ENCODE results near the gene LYSMD1. TPM values are rescaled to one million over a fixed set of nuclear protein-coding genes. Genes with fewer than 3 reads are reported as not detected.

The LYSMD1 gene
- total RNA-seq, 1 donor from 2014 or later: 9.9 TPM

GRCh38 chr1:151159373-151159772, 6.3 kb downstream of the LYSMD1 start:
- Histone ChIP-seq H3K27me3 (ENCODE audit: insufficient read depth, low read length) (no peaks in the 10 kb centered on the region), H3K27ac (ENCODE audit: low read depth, low read length) (no peak overlapping the region), H4K20me1 (ENCODE audit: insufficient read depth, low read length) (peaks cover 4% of the 10 kb centered on the region), H3K9me3 (ENCODE audit: insufficient read depth, low read depth, low read length) (no peaks in the 10 kb centered on the region), H3K4me2 (ENCODE audit: low read length) (no peak overlapping the region), H3K36me3 (ENCODE audit: insufficient read depth, low read length) (peaks cover 12% of the 10 kb centered on the region), H3K4me3 (ENCODE audit: insufficient read depth, low read depth, low read length) (no peak overlapping the region), H3K79me2 (ENCODE audit: insufficient read depth, low read length) (peaks cover 5% of the 10 kb centered on the region), H2AFZ (ENCODE audit: low read depth, low read length) (no peak overlapping the region), H3K4me1 (ENCODE audit: insufficient read depth, low read length) (peaks cover 2% of the 10 kb centered on the region), H3K9ac (ENCODE audit: low read length) (no peak overlapping the region)
- no peak for DNase-seq (ENCODE audit: low read depth)
- no peak for TF ChIP-seq EZH2 (IDR thresholded peaks at IDR 0.05; ENCODE audit: insufficient read depth, low read length)
- TF ChIP-seq, protein P1, sequence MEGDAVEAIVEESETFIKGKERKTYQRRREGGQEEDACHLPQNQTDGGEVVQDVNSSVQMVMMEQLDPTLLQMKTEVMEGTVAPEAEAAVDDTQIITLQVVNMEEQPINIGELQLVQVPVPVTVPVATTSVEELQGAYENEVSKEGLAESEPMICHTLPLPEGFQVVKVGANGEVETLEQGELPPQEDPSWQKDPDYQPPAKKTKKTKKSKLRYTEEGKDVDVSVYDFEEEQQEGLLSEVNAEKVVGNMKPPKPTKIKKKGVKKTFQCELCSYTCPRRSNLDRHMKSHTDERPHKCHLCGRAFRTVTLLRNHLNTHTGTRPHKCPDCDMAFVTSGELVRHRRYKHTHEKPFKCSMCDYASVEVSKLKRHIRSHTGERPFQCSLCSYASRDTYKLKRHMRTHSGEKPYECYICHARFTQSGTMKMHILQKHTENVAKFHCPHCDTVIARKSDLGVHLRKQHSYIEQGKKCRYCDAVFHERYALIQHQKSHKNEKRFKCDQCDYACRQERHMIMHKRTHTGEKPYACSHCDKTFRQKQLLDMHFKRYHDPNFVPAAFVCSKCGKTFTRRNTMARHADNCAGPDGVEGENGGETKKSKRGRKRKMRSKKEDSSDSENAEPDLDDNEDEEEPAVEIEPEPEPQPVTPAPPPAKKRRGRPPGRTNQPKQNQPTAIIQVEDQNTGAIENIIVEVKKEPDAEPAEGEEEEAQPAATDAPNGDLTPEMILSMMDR (IDR thresholded peaks at IDR 0.05; ENCODE audit: insufficient read depth, low read depth, low read length): no peak
- Mint-ChIP-seq H3K27me3 (ENCODE audit: low read depth, unreplicated experiment) (no peaks in the 10 kb centered on the region), H3K4me1 (ENCODE audit: low read depth, unreplicated experiment) (peaks cover 5% of the 10 kb centered on the region), H3K36me3 (ENCODE audit: low read depth, unreplicated experiment) (peaks cover 13% of the 10 kb centered on the region), H3K9me3 (ENCODE audit: unreplicated experiment) (no peaks in the 10 kb centered on the region), H3K4me3 (ENCODE audit: unreplicated experiment) (no peak overlapping the region), H3K27ac (ENCODE audit: unreplicated experiment) (no peak overlapping the region)
- no peak for FAIRE-seq

- Histone ChIP-seq H3K4me3 (ENCODE audit: insufficient read depth, low read depth, low read length) (no peak overlapping the region), H3K4me1 (ENCODE audit: insufficient read depth, low read length) (no peaks in the 10 kb centered on the region), H3K79me2 (ENCODE audit: insufficient read depth, low read length) (no peaks in the 10 kb centered on the region), H3K36me3 (ENCODE audit: insufficient read depth, low read length) (peaks cover 12% of the 10 kb centered on the region), H2AFZ (ENCODE audit: low read depth, low read length) (no peak overlapping the region), H3K9ac (ENCODE audit: low read length) (no peak overlapping the region), H4K20me1 (ENCODE audit: insufficient read depth, low read length) (peaks cover 4% of the 10 kb centered on the region), H3K4me2 (ENCODE audit: low read length) (no peak overlapping the region), H3K27me3 (ENCODE audit: insufficient read depth, low read length) (no peaks in the 10 kb centered on the region), H3K27ac (ENCODE audit: low read depth, low read length) (no peak overlapping the region), H3K9me3 (ENCODE audit: insufficient read depth, low read depth, low read length) (no peaks in the 10 kb centered on the region)
- no peak for DNase-seq (ENCODE audit: low read depth)
- FAIRE-seq: no peak
- no peak for TF ChIP-seq EZH2 (IDR thresholded peaks at IDR 0.05; ENCODE audit: insufficient read depth, low read length)
- TF ChIP-seq, protein P1 (IDR thresholded peaks at IDR 0.05; ENCODE audit: insufficient read depth, low read depth, low read length): no peak
- Mint-ChIP-seq H3K36me3 (ENCODE audit: low read depth, unreplicated experiment) (peaks cover 13% of the 10 kb centered on the region), H3K27ac (ENCODE audit: unreplicated experiment) (no peak overlapping the region), H3K4me3 (ENCODE audit: unreplicated experiment) (no peak overlapping the region), H3K9me3 (ENCODE audit: unreplicated experiment) (no peaks in the 10 kb centered on the region), H3K4me1 (ENCODE audit: low read depth, unreplicated experiment) (peaks cover 2% of the 10 kb centered on the region), H3K27me3 (ENCODE audit: low read depth, unreplicated experiment) (no peaks in the 10 kb centered on the region)
Observed at GRCh38 chr1:151158751-151159251, 6.9 kb downstream of the LYSMD1 start.

DNA sequence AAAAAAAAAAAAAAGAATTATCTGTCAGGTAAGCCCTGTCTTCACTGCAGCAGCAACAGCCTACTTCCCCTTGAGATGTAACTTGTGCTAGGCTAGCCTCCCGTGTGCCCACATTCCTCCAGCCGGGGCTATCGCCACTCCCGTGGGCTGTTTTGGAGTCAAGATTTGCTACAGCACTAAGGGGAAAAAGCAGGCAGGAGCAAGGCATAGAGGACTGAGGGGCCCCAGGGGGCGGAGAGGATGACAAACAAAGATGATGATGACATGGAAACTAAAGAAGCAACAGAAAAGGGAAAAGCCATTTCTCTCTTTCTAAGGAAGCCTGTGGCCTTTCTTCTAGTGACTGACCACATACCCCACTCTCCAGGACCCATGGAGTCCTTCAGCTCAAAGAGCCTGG, 7.4 kb downstream of the LYSMD1 start:
- H3K4me2 ChIP-seq (ENCODE audit: low read length): no peak overlapping the region
- H3K79me2 ChIP-seq (ENCODE audit: insufficient read depth, low read length): no peaks in the 10 kb centered on the region
- no peak for FAIRE-seq
- no peak overlapping the region for H3K4me3 ChIP-seq (ENCODE audit: insufficient read depth, low read depth, low read length)
- no peaks in the 10 kb centered on the region for H3K9me3 ChIP-seq (ENCODE audit: insufficient read depth, low read depth, low read length)
- peaks cover 12% of the 10 kb centered on the region for H3K36me3 ChIP-seq (ENCODE audit: insufficient read depth, low read length)
- H3K4me3 Mint-ChIP-seq (ENCODE audit: unreplicated experiment): no peak overlapping the region
- H3K36me3 Mint-ChIP-seq (ENCODE audit: low read depth, unreplicated experiment): peaks cover 13% of the 10 kb centered on the region
- no peaks in the 10 kb centered on the region for H3K4me1 Mint-ChIP-seq (ENCODE audit: low read depth, unreplicated experiment)
- no peaks in the 10 kb centered on the region for H3K27me3 Mint-ChIP-seq (ENCODE audit: low read depth, unreplicated experiment)
- no peak overlapping the region for H3K27ac Mint-ChIP-seq (ENCODE audit: unreplicated experiment)
- no peaks in the 10 kb centered on the region for H3K27me3 ChIP-seq (ENCODE audit: insufficient read depth, low read length)
- no peak overlapping the region for H3K9ac ChIP-seq (ENCODE audit: low read length)
- H3K9me3 Mint-ChIP-seq (ENCODE audit: unreplicated experiment): no peaks in the 10 kb centered on the region
- no peak for TF ChIP-seq EZH2 (IDR thresholded peaks at IDR 0.05; ENCODE audit: insufficient read depth, low read length)
- TF ChIP-seq, protein P1 (IDR thresholded peaks at IDR 0.05; ENCODE audit: insufficient read depth, low read depth, low read length): no peak
- peaks cover 4% of the 10 kb centered on the region for H4K20me1 ChIP-seq (ENCODE audit: insufficient read depth, low read length)
- H3K4me1 ChIP-seq (ENCODE audit: insufficient read depth, low read length): no peaks in the 10 kb centered on the region
- no peak overlapping the region for H2AFZ ChIP-seq (ENCODE audit: low read depth, low read length)
- no peak for DNase-seq (ENCODE audit: low read depth)
- H3K27ac ChIP-seq (ENCODE audit: low read depth, low read length): no peak overlapping the region
